HCT116 (cell line): ENCODE data around the gene CPEB3. TPM values are rescaled to one million over a fixed set of nuclear protein-coding genes. Genes with fewer than 3 reads are reported as not detected.

ENCODE experiments used
- ATAC-seq: fragments of 200-7000 bp; cut with Tn5 transposase; 2 replicates; pipeline ENCODE4 v1.9.1; 2020; ENCODE audit warnings: mild to moderate bottlenecking, moderate library complexity
- BruUV-seq: library from RNA; stranded (reverse); fragments of 400-500 nt; replicated peaks from 2 replicates; lab custom pipeline; 2021; lab: Mats Ljungman, UMichigan
- CTCF ChIA-PET: fragments of 300-600 bp; sonication (Branson Sonifier 250); formaldehyde crosslinking; loops from one replicate; lab custom pipeline; 2021; ENCODE audit warnings: antibody characterized with exemption; lab: Charles Lee
- POLR2A ChIA-PET: fragments of 300-600, 350-600 bp; sonication (Branson Sonifier 250); formaldehyde crosslinking; loops from one replicate; lab custom pipeline; 2021; ENCODE audit warnings: antibody characterized with exemption; lab: Charles Lee
- RAD21 ChIA-PET, 2 experiments: fragments of 300-600 bp; sonication (Branson Sonifier 250); formaldehyde crosslinking; loops; one replicate each; lab custom pipeline; 2023; ENCODE audit warnings: low total read pairs in 2 of 2; ENCODE audit not compliant: uncharacterized antibody in 2 of 2, unreplicated experiment in 2 of 2, low non-redundant PET in 1 of 2; lab: Charles Lee
- DNase-seq: peaks from one replicate; pipeline ENCODE4 v3.0.0-alpha.2; 2010; ENCODE audit warnings: low read depth, low spot score
- H2AFZ ChIP-seq: fragments of 200-600 bp; shearing (Covaris generic), sonication (generic); 2 replicates; pipeline ENCODE4 v1.6.1; 2017; ENCODE audit warnings: low read depth, mixed run types, mixed read lengths, antibody characterized with exemption, low read length; ENCODE audit not compliant: poor library complexity, severe bottlenecking
- H3K27ac ChIP-seq: 2 replicates; pipeline ENCODE4 v1.5.1; 2012; ENCODE audit warnings: low read depth, low read length
- H3K27me3 ChIP-seq: fragments of 200-600 bp; sonication (generic); 2 replicates; pipeline ENCODE4 v1.6.1; 2016; ENCODE audit warnings: mixed run types, low read length, mixed read lengths; ENCODE audit not compliant: insufficient read depth
- H3K36me3 ChIP-seq, 2 experiments: fragments of 200-500 bp in 1 of 2; fragments of 200-600 bp in 1 of 2; sonication (Bioruptor generic) in 1 of 2; sonication (generic) in 1 of 2; 2 replicates each; pipeline versions ENCODE4 v1.5.1 to v1.6.1; 2014 to 2016; ENCODE audit warnings: low read length in 2 of 2, inconsistent platforms in 1 of 2, mixed read lengths in 1 of 2, mixed run types in 1 of 2; ENCODE audit not compliant: insufficient read depth in 2 of 2, control insufficient read depth in 1 of 2
- H3K4me1 ChIP-seq, 2 experiments: fragments of 200-600 bp in 1 of 2; sonication (generic) in 1 of 2; 2 replicates each; pipeline versions ENCODE4 v1.5.1 to v1.6.1; 2012 to 2017; ENCODE audit warnings: low read length in 2 of 2, inconsistent platforms in 1 of 2, mild to moderate bottlenecking in 1 of 2, mixed read lengths in 1 of 2, mixed run types in 1 of 2, moderate library complexity in 1 of 2; ENCODE audit not compliant: insufficient read depth in 2 of 2, control insufficient read depth in 1 of 2
- H3K4me2 ChIP-seq: fragments of 200-600 bp; sonication (generic); 2 replicates; pipeline ENCODE4 v1.6.1; 2017; ENCODE audit warnings: mixed run types, low read length, mixed read lengths
- H3K4me3 ChIP-seq, 2 experiments: fragments of 200-600 bp in 1 of 2; sonication (generic) in 1 of 2; replicated peaks in 1 of 2; 2 replicates each; pipeline ENCODE4 v1.5.1; 2011 to 2016; ENCODE audit warnings: low read length in 2 of 2, control low read depth in 1 of 2, low read depth in 1 of 2, mild to moderate bottlenecking in 1 of 2, mixed read lengths in 1 of 2, mixed run types in 1 of 2
- H3K79me2 ChIP-seq: fragments of 200-600 bp; sonication (generic); 2 replicates; pipeline ENCODE4 v1.6.1; 2017; ENCODE audit warnings: mild to moderate bottlenecking, mixed run types, low read length, moderate library complexity, mixed read lengths; ENCODE audit not compliant: insufficient read depth
- H3K9ac ChIP-seq: fragments of 200-600 bp; sonication (generic); 2 replicates; pipeline ENCODE4 v1.6.1; 2016; ENCODE audit warnings: low read length, mixed read lengths
- H3K9me2 ChIP-seq: fragments of 200-600 bp; sonication (generic), shearing (Covaris generic); 2 replicates; pipeline ENCODE4 v1.6.1; 2017; ENCODE audit warnings: mixed run types, mild to moderate bottlenecking, moderate library complexity; ENCODE audit not compliant: insufficient read depth
- H3K9me3 ChIP-seq, 2 experiments: fragments of 200-500 bp in 1 of 2; fragments of 200-600 bp in 1 of 2; sonication (Bioruptor generic) in 1 of 2; sonication (generic) in 1 of 2; 2 replicates each; pipeline ENCODE4 v1.6.1; 2014 to 2017; ENCODE audit warnings: low read length in 2 of 2, mixed read lengths in 2 of 2, inconsistent platforms in 1 of 2, low read depth in 1 of 2, mild to moderate bottlenecking in 1 of 2, mixed run types in 1 of 2, moderate library complexity in 1 of 2; ENCODE audit not compliant: control insufficient read depth in 1 of 2, insufficient read depth in 1 of 2
- H4K20me1 ChIP-seq: fragments of 200-600 bp; sonication (generic), shearing (Covaris generic); 2 replicates; pipeline ENCODE4 v1.6.1; 2017; ENCODE audit warnings: mixed run types, mild to moderate bottlenecking, moderate library complexity; ENCODE audit not compliant: insufficient read depth
- CEBPB ChIP-seq: IDR thresholded peaks from 2 replicates; pipeline ENCODE4 v1.6.1; 2012; ENCODE audit warnings: low read depth
- CTCF ChIP-seq, 3 experiments: fragments of 200-600 bp in 1 of 3; sonication (generic) in 1 of 3; IDR thresholded peaks in 2 of 3; conservative IDR thresholded peaks in 1 of 3; 2 replicates each; pipeline ENCODE4 v1.5.1; 2012 to 2017; ENCODE audit warnings: low read depth in 2 of 3, low read length in 2 of 3, antibody characterized with exemption in 1 of 3, borderline replicate concordance in 1 of 3, control low read depth in 1 of 3, mild to moderate bottlenecking in 1 of 3, mixed read lengths in 1 of 3, mixed run types in 1 of 3, moderate library complexity in 1 of 3; ENCODE audit not compliant: insufficient read depth in 1 of 3
- EGR1 ChIP-seq: IDR thresholded peaks from 2 replicates; pipeline ENCODE4 v1.6.1; 2012; ENCODE audit warnings: low read depth
- ELF1 ChIP-seq: IDR thresholded peaks from 2 replicates; pipeline ENCODE4 v1.6.1; 2012; ENCODE audit warnings: low read depth, borderline replicate concordance
- EZH2 ChIP-seq: fragments of 200-600 bp; sonication (generic); IDR thresholded peaks from 2 replicates; pipeline ENCODE4 v1.6.1; 2017; ENCODE audit warnings: antibody characterized with exemption, mixed run types
- EZH2phosphoT487 ChIP-seq: fragments of 200-600 bp; IDR thresholded peaks from 2 replicates; pipeline ENCODE4 v1.6.1; 2018; ENCODE audit warnings: antibody characterized with exemption, borderline replicate concordance
- FOSL1 ChIP-seq: IDR thresholded peaks from 2 replicates; pipeline ENCODE4 v1.6.1; 2012; ENCODE audit warnings: low read depth
- JUND ChIP-seq: IDR thresholded peaks from 2 replicates; pipeline ENCODE4 v1.6.1; 2012
- POLR2AphosphoS5 ChIP-seq: IDR thresholded peaks from 2 replicates; pipeline ENCODE4 v1.6.1; 2011; ENCODE audit warnings: mild to moderate bottlenecking, low read depth, low read length, moderate library complexity
- RAD21 ChIP-seq: IDR thresholded peaks from 2 replicates; pipeline ENCODE4 v1.6.1; 2012; ENCODE audit warnings: low read depth, mild to moderate bottlenecking
- SIN3A ChIP-seq: IDR thresholded peaks from 2 replicates; pipeline ENCODE4 v1.6.1; 2012; ENCODE audit warnings: low read depth
- SP1 ChIP-seq: IDR thresholded peaks from 2 replicates; pipeline ENCODE4 v1.6.1; 2012; ENCODE audit warnings: low read depth
- TCF7L2 ChIP-seq: IDR thresholded peaks from 2 replicates; pipeline ENCODE4 v1.7.0; 2011; ENCODE audit warnings: borderline replicate concordance, inconsistent platforms; ENCODE audit not compliant: insufficient read depth, insufficient read length; ENCODE audit errors: extremely low read depth
- YY1 ChIP-seq: IDR thresholded peaks from 2 replicates; pipeline ENCODE4 v1.6.1; 2011; ENCODE audit warnings: low read length, low read depth, moderate library complexity, mild to moderate bottlenecking; ENCODE audit not compliant: insufficient replicate concordance; ENCODE audit errors: extremely low read depth
- ZFX ChIP-seq: fragments of 450-650 bp; IDR thresholded peaks from 2 replicates; pipeline ENCODE4 v1.6.1; 2017
- intact Hi-C: fragments of 100-400 bp; cut with micrococcal nuclease; formaldehyde crosslinking; loops from 2 replicates; pipeline ENCODE4 v1.10.0; 2022
- total RNA-seq: library from RNA; stranded (reverse); gene quantifications from one replicate; pipeline ENCODE4 v1.2.1, GENCODE V29; 2021; ENCODE audit not compliant: unreplicated experiment
- TF ChIP-seq, protein P1 (sequence below): IDR thresholded peaks from 2 replicates; pipeline ENCODE4 v1.6.1; 2012
- TF ChIP-seq, protein P2 (sequence below): IDR thresholded peaks from 2 replicates; pipeline ENCODE4 v1.6.1; 2012; ENCODE audit warnings: low read depth
- TF ChIP-seq, protein P3 (sequence below): IDR thresholded peaks from 2 replicates; pipeline ENCODE4 v1.6.1; 2011; ENCODE audit warnings: mild to moderate bottlenecking, low read length, moderate library complexity; ENCODE audit not compliant: insufficient replicate concordance; ENCODE audit errors: extremely low read depth
- TF ChIP-seq, protein P4 (sequence below): IDR thresholded peaks from 2 replicates; pipeline ENCODE4 v1.6.1; 2012

CPEB3 gene
- total RNA-seq, 1 experiment from 2014 or later = 3.0 TPM

GRCh38 chr10:92241501-92241900, 49.4 kb downstream of the CPEB3 start:
- Histone ChIP-seq H3K4me3 (no peak overlapping the region), H3K9me3 (no peaks in the 10 kb centered on the region), H3K9ac (no peak overlapping the region), H3K4me1 (peaks cover 12 to 40% of the 10 kb centered on the region in 2 experiments; a peak in 3 of 4 replicates), H4K20me1 (no peaks in the 10 kb centered on the region), H2AFZ (no peak overlapping the region), H3K27me3 (no peaks in the 10 kb centered on the region), H3K27ac (no peak overlapping the region), H3K9me2 (no peaks in the 10 kb centered on the region), H3K36me3 (no peaks in the 10 kb centered on the region), H3K79me2 (no peaks in the 10 kb centered on the region), H3K4me2 (peak overlapping the region; percentile 63)
- TF ChIP-seq SIN3A (no peak), YY1 (no peak), SP1 (no peak), FOSL1 (no peak), TCF7L2 (no peak), EZH2phosphoT487 (no peak), CEBPB (no peak), EZH2 (no peak), CTCF (IDR thresholded peaks at IDR 0.05 in 2 of 3, conservative IDR thresholded peaks at IDR 0.05 in 1 of 3; ENCODE audit: borderline replicate concordance in 1 of 3, insufficient read depth in 1 of 3, low read depth in 2 of 3, low read length in 2 of 3) (no peak), EGR1 (no peak), JUND (no peak), ELF1 (no peak), POLR2AphosphoS5 (no peak), RAD21 (no peak), ZFX (no peak)
- TF ChIP-seq, protein P1, sequence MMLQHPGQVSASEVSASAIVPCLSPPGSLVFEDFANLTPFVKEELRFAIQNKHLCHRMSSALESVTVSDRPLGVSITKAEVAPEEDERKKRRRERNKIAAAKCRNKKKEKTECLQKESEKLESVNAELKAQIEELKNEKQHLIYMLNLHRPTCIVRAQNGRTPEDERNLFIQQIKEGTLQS = no peak
- TF ChIP-seq, protein P2, sequence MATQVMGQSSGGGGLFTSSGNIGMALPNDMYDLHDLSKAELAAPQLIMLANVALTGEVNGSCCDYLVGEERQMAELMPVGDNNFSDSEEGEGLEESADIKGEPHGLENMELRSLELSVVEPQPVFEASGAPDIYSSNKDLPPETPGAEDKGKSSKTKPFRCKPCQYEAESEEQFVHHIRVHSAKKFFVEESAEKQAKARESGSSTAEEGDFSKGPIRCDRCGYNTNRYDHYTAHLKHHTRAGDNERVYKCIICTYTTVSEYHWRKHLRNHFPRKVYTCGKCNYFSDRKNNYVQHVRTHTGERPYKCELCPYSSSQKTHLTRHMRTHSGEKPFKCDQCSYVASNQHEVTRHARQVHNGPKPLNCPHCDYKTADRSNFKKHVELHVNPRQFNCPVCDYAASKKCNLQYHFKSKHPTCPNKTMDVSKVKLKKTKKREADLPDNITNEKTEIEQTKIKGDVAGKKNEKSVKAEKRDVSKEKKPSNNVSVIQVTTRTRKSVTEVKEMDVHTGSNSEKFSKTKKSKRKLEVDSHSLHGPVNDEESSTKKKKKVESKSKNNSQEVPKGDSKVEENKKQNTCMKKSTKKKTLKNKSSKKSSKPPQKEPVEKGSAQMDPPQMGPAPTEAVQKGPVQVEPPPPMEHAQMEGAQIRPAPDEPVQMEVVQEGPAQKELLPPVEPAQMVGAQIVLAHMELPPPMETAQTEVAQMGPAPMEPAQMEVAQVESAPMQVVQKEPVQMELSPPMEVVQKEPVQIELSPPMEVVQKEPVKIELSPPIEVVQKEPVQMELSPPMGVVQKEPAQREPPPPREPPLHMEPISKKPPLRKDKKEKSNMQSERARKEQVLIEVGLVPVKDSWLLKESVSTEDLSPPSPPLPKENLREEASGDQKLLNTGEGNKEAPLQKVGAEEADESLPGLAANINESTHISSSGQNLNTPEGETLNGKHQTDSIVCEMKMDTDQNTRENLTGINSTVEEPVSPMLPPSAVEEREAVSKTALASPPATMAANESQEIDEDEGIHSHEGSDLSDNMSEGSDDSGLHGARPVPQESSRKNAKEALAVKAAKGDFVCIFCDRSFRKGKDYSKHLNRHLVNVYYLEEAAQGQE = no peak
- TF ChIP-seq, protein P3, sequence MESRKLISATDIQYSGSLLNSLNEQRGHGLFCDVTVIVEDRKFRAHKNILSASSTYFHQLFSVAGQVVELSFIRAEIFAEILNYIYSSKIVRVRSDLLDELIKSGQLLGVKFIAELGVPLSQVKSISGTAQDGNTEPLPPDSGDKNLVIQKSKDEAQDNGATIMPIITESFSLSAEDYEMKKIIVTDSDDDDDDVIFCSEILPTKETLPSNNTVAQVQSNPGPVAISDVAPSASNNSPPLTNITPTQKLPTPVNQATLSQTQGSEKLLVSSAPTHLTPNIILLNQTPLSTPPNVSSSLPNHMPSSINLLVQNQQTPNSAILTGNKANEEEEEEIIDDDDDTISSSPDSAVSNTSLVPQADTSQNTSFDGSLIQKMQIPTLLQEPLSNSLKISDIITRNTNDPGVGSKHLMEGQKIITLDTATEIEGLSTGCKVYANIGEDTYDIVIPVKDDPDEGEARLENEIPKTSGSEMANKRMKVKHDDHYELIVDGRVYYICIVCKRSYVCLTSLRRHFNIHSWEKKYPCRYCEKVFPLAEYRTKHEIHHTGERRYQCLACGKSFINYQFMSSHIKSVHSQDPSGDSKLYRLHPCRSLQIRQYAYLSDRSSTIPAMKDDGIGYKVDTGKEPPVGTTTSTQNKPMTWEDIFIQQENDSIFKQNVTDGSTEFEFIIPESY = no peak
- TF ChIP-seq, protein P4, sequence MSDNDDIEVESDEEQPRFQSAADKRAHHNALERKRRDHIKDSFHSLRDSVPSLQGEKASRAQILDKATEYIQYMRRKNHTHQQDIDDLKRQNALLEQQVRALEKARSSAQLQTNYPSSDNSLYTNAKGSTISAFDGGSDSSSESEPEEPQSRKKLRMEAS = no peak
- no TSS peak for BruUV-seq
- intact Hi-C loops = no loop called here
- POLR2A ChIA-PET = no interaction called here
- no peak for ATAC-seq
- no peak for DNase-seq
- RAD21 ChIA-PET = no interaction called here
- CTCF ChIA-PET = interaction anchor here (0.6 kb wide), 1 partner anchor 9 kb away, joined by 3 read pairs; no protein-coding TSS in a partner anchor
